HG03045 (cell line): Measurements from ENCODE around the gene PPP2CA.
"Not testable (repeated sequence)": the region's sequence is repeated elsewhere in the genome, so short reads cannot be mapped to it uniquely, and the experiment has no call there.

Source experiments
- ATAC-seq: cut with Tn5 transposase; IDR thresholded peaks from one replicate; pipeline ENCODE4 v1.9.1; 2021; ENCODE audit warnings: mild to moderate bottlenecking, moderate library complexity; ENCODE audit not compliant: unreplicated experiment

The PPP2CA gene

DNA sequence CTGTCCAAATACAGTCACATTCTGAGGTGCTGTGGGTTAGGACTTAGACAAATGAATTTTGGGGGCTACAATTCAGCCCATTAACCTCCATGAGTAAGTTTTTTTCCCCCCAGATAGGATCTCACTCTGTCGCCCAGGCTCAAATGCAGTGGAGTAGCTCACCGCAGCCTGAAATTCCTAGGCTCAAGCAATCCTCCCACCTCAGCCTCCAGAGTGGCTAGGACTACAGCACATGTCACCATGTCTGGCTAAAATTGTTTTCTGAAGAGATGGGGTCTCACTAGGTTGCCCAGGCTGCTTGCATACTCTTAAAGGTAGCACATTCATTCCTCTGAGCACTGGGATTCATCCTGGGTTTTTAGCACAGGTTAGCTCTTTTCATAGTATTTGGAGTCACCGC lies 22.2 kb downstream of the PPP2CA start:
- no peak for ATAC-seq

DNA sequence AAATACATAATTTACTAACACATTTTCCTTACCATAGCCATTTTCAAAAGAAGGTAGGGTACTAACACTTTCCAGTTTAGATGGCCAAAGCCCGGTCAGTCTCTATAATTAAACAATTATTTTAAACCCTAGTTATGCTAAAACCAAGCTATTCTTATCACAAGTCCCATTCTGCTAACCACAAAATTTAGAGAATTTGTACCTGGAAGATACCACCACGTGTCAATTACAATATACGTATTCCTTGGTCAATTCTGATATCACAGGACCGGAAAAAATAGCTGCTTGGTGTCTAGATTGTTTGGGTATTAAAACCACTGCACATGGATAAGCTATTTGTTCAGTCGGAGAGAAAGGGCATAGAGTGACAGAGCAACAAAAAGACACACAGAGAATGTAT lies 30.2 kb downstream of the PPP2CA start:
- no peak for ATAC-seq

DNA sequence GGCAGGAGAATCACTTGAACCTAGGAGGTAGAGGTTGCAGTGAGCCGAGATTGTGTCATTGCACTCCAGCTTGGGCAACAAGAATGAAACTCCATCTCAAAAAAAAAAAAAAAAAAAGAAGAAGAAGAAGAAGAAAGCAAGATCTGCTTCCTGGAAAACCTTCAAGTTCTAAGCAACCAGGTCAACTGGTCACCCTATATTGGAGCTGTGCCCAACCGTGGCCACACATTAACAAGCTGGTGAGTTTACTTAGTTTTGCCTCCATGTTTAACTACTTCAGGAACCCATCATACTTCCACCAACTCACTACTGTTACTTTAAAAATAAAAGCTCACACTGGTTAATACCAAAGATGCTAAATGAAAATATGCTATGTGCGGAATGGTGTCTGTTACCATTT lies 36.8 kb downstream of the PPP2CA start:
- ATAC-seq: no peak

DNA sequence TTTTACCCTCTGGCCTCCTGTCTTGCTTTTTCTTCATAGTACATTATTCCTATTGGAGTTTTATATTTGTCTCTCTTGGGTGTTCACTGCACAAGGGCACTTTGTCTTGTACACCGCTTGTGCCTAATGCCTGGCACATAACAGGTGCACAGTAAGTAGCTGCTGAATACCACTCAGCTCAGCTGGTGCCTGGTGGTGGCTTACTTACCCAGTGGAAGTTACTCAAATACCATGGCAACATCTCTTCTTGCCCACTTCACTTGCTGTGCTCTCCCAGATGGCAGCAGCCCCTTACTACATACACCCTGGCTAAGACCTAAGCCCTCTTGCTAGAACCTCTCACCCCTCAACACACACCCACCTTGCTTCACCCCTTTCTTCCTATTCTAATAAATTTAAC lies 37.8 kb downstream of the PPP2CA start:
- ATAC-seq: no peak

DNA sequence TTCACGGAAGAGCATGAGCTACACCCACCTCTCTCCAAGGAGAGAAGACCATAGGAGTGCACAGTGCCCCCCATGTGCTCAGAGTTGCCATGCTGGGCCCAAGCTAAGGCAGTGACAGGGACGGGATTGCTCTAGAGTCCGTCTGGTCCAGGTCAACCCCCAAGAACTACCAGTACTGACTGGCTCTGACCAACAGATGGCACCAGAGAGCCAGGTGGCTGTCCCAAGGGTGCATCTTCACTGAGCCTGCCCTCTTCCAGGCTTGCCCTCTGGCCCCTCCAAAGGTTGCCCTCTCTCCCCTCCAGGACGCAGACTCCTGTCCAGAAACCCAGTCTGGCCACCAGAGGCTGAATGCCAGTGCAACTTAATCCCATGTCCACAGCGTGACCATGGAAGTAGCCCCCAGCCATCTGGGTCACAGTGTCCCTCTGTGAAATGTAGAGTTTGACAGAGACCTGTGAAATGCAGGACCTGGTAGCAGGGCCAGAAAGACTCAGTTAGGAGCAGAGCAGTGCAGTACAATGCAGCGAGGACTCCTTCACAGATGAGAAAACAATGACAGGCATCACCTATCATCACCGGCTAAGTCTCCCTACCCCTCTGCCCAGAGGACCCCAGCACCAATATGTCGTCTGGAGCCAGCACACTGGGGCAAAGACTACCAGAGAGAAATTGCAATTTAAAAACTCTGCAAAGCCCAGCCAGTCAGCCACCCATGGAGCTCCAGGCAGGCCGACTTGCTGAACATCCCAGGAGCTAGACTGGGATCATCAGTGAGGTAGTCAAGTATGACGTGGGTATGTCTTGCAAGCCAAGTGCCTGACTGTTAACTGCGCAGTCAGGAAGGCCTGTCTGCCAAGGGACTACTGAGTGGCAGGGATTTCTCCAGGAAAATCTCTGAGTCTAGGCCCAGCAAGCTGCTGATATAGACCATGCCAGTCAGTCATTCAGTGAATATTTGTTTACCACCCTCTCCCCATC lies 41.4 kb downstream of the PPP2CA start:
- peak; percentile 83 for ATAC-seq

DNA sequence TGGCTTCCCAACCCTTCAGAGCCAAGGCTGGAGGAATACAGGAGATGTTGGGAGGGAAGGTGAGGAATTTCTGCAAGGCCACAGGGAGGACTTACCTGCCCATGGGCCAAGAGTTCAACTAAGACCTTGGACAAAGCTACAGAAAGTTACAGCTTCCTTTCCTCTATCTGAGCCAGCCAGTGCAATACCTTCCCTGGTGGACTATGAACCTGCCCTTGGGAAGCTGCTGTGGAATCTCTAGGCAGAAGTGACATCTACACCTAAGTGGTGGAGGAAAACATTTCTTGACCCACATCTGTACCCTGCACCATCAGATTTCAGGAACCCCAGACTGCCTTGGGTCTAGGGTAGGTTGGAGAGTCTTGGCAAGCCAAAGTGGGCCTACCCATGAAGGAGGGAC lies 42.4 kb downstream of the PPP2CA start:
- no peak for ATAC-seq

DNA sequence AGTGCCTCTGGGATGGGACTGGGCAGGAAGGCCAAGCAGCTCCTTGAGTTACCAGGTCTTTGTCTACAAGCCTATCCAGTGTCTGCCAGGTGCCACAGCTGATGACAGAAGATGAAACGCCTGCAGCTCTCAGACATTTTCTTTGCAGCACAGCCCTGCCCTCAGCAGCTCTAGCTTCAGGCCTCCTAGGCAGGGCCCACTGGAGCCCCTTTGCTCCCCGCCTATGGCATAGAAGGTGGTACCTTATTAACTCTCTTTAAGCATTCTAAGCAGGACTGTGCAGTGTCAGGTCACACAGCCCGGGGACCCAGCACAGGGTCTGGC lies 47.8 kb downstream of the PPP2CA start:
- ATAC-seq: no peak

DNA sequence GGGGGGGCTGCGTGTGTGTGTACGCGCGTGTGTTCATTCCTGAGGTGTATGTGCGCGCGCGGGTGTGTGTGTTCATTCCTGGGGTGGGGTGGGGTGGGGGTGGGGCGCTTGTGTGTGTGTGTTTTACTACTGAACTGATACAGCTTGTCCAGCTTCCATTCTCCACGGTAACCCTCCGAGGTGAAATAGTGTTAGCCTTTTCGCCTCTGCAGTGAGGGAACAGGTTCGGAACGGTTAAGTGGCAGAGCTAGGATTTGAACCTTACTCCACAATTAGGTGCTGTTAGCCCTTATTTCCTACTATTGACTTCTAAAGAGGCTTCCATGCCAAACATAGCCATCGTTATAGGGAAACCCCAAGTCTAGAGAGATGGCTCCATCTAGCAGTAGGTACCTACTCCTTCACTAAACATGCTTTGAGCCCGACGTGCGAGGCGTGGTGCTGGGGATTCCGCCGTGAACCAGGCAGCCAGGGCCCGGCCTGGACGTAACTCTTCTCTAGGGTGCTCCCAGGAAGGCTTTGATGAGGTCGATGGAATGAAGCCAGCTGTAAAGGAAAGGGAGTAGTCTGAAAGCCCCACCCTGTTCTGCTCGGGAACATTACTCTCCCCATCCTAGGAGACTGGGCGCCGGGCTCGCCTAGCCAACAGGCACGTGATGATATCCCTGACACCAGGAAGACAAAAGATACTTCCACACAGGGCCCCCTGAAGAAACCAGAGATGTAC lies 48.3 kb downstream of the PPP2CA start:
- ATAC-seq: no peak

DNA sequence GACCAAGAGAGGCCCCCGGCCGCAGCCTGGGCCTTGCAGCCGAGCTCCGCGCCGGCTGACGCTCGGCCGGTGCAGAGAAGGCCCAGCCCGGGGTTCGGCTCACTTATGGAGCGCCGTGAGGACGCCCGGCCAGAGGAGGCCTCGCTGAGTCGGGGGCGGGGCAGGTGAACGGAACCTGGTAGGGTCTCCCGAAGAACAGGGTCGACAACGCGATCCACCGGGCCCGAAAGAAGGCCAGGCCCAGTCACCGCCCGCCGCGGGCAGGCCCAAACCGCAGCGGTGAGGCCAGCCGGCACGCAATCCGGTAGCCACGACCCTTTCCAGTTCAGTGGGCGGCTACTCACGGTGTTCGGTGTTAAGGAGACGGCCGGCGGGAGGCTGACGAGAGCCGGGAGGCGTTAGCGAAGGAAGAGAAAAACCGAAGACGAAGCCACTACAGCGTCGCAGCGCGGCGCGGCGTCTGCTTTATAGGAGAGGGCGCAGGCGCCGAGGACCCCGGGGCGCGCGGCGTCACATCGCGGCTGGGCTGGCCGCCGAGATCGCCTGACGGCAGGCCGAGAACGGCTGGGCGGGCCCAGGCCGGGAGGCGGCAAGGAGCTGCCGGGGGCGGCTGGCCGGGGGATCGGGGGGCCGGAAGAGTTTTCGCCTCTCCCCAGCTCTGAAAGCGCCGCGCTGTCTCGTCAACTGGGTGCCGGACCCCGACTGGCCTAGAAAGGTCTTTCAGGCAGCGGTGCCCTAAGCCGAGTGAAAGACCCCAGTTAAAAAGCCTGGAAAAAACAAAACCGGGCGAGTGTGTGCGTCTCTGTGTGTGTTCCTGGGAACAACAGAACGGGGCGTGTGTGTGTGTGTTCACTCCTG lies 49.1 kb downstream of the PPP2CA start, which contains the start of gene SKP1:
Gene SKP1 (minus strand): TSS at position 440 of the 858 bp plus-strand sequence. CDS start 2,928 bp downstream, outside the sequence.
- peak; percentile 77 for ATAC-seq

DNA sequence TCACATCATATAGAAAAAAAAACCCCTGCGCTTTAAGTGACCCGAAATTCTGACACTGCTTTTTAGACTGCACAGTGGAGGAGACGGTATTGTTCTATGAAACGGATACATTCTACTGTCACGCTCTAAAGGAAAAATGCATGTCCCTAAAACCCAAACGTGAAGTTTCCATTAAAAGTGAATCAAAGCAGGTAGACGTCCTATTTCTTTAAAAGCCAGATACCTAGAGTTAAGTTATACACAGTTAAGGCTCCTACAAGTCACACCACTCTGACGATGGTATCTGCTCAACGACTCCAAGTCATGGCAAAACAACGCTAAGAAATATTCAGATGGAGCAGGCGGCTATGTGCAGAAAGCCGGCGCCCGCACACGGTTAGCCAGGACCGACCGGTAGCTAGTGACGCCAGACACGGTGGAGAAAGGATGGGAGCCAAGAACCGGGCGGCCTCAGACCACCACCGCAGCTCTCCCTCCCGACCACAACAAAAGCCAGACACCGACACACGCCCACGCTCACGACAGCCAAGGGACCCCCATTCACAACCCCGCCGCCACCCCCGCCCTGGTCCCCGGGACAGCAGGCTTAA lies 49.9 kb downstream of the PPP2CA start:
- ATAC-seq: peak; percentile 31

DNA sequence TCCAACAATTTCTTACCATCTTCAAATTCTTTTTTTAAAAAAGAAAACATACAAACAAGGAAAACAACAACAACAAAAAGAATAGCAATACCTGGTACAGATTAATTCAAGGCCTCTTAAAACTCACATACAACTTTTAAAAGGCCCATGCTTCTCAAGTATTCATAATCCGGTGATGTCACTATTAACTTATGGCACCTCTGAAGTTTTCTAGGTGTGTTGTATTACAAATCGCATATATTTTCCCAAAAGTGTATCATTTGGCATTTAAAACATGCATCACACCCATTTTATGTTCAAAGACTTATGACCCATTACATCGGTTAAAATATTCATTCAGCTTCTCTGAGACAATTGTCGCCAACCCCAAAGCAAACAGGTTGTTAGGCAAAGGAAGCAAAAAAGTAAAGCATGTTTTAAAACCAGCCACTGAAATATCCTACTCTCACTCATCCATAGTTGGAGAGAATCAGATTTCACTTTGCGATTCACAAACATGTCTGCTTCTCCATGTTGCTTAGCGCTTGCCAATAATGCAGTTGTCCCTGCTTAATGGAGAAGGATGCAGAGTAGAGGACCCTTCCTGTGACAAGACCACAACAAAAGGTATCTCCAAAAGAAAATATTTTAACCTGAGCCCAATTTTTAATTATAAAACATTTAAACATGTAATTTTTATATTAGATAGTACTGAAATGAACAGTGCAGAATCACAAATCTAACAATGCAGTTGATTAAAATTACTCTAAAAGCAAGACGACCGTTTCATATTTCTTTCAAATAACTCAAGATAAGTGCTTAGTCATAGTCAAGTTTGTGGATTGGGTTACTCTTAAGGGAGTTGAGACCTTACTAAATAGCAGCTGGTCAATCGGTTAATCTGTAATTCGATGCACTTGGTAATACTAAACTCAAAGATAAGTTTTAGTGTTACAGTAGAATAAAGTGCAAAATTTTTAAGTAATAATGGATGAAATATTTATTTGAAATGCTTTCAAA lies 50.7 kb downstream of the PPP2CA start:
- ATAC-seq: no peak

DNA sequence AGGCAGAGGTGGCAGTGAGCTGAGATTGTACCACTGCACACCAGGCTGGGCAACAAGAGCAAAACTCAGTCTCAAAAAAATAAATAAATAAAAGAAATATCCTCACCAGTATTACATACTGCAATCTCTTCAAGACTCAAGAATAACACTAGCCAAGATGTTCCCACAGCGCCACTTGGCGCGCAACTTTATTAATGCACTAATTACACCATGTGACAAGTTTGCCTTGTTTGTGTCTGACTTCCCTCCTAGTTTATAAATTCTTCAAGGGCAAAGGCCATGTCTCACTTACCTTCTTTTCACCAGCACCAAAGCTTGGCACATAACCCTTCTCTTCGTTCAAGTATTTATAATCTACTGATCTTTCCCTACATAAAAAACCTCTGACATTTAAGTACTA lies 53.9 kb downstream of the PPP2CA start:
- no peak for ATAC-seq

DNA sequence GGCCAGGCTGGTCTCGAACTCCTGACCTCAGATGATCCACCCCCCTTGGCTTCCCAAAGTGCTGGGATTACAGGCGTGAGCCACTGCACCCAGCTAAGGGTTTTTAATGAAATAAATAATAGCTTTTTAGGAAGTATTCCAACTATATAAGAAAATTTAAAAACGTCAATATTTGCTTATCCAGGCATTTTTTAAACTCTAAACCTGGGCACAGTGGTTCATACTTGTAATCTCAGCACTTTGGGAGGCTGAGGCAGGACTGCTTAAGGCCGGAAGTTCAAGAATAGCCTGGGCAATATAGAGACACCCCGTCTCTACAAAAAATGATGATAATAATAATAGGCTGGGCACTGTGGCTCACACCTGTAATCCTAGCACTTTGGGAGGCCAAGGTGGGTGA lies 63.3 kb downstream of the PPP2CA start:
- ATAC-seq: no peak

DNA sequence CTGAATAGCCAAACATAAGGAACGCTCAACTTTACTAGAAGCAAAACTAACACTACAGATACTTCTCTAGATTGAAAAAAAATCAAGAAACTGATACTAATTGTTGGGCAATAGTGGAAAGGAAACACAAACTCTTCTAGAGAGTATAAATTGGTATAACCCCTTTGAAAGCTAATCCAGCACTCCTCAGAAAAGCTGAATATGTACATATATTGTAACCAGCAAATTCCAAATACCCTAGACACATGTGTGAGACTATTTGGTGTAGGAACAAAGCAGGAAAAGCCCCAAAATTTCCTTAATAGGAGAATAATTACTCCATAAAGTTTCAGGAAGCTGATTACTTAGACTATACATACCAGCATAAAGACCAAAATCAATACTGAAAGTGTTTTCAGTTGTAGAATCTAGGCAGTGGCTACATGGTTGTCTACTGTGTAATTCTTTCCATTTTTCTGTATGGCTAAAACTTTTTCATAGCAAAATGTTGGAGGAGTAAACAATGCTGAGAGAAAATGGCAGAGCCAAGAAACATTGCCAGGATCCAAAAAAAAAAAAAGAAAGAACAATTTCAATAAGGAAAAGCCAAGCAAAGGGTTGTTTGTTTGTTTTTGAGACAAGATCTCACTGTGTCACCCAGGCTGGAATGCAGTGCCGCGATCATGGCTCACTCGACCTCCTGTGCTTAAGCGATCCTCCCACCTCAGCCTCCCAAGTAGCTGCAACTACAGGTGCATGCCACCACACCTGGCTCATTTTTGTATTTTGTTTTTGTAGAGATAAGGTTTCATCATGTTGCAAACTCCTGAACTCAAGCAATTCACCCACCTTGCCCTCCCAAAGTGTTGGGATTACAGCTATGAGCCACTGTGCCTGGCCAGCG lies 64.1 kb downstream of the PPP2CA start:
- no peak for ATAC-seq

DNA sequence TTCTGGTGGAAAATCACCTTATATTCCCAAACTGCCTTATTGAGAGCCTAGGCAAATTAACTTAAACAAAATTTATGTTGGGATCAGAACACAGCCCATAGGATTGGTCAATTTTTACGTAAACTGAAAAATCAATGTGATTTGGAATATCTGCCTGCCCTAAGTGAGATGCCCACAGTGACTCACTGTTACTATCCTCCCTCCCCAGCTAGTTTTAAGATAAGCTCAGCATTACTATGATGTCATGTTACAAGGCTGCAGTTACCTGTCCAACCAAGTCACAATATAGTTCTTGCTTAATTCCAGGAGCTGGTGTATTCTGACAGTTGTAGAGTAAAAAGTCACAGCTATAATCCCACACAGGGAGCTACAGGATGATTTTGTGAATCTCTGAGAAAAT lies 72.2 kb downstream of the PPP2CA start:
- ATAC-seq: no peak

DNA sequence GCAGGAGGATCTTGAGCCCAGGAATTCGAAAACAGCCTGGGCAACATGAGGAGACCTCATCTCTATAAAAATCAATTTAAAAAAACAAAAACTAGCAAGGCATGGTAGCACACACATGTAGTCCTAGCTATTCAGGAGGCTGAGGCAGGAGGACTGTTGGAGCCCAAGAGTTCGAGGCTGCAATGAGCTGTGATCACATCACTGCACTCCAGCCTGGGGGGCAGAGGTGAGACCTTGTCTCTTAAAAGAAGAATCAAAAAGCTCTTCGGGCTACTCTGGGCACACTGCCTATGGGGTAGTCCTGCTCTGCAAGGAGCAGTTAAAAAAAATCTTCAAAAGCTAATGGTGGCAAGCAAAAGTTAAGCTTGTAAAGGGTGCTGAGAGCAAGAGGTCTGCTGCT lies 72.6 kb downstream of the PPP2CA start:
- no peak for ATAC-seq

DNA sequence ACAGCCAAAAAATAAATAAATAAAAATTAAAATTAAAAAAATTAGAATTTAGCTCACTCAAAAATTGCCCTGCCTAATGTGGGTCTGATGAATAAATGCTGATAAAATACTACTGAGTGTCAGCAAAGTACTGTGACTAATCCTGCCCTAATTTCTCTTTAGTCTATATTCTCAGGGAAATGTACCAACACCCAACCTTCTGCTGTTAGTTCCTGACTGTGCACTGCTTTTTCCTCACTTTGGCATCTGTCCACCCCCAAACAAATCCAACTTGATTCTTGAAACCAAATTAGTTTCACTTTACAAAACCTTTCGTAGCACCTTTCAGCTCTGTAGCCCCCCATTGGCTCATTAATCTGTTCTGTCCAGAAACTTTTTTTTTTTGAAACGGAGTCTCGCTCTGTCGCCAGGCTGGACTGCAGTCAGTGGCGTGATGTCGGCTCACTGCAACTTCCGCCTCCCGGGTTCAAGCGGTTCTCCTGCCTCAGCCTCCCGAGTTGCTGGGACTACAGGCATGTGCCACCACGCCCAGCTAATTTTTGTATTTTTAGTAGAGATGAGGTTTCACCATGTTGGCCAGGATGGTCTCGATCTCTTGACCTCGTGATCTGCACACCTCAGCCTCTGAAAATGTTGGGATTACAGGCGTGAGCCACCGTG lies 73.6 kb downstream of the PPP2CA start:
- not testable (repeated sequence) for ATAC-seq

DNA sequence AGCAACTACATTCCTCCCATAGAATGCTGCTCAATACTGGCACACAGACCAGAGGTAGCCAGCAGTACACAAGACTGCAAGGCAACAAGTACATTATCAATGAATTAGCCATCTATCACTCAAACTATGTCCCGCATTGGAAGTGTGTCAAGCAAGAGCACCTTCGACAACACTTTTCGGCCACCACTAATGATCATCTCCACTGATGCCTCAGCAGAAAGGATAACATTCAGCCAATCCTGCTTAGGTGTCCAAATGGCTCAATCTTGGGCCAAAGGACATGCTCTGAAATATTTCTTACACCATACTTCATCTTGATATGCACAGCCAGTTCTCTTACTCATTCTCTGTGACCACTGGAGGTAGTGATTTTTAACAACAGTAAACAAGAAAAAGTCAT lies 74.2 kb downstream of the PPP2CA start:
- ATAC-seq: no peak
